COR-L47 (cell line): Measurements from ENCODE around the gene DCAF12.
"Not testable (repeated sequence)": the region's sequence is repeated elsewhere in the genome, so short reads cannot be mapped to it uniquely, and the experiment has no call there.

Experiments
- DNase-seq: peaks from one replicate; lab custom pipeline; 2025; lab: John Stamatoyannopoulos, UW

The DCAF12 gene

DNA sequence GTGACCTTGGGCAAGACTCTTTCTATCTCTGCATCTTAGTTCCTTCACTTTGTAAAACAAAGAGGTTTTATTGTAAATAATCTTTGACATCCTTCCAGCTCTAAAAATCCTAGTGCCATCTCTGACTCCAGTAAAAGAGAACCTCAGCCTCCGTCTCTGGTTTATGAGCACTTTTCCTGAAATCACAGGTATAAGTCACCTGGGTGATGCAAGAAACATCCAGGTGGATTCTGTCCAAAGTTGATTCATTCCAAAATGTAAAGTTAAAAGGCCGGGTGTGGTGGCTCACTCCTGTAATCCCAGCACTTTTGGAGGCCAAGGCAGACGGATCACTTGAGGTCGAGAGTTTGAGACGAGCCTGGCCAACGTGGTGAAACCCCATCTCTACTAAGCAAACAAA is 56.7 kb downstream of the DCAF12 start:
- no peak for DNase-seq

DNA sequence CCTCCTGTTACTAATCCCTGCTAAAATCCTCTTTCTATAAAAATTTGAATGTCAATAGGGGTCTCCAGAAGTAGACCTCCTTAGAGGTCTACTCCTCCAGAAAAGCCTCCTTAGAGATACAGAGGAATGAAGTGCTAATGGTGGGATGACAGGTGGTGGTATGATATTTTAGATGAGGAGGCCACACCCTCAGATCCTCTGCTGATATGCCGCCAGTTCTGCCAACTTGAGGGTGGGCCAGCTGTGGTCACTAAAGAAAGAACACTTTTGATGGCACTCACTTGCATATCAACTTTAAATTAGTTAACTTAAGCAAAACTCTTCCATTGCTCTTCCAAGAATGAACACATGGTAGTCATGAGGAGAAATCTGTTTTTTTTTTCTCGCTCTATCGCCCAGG is 61.0 kb downstream of the DCAF12 start:
- DNase-seq = no peak

DNA sequence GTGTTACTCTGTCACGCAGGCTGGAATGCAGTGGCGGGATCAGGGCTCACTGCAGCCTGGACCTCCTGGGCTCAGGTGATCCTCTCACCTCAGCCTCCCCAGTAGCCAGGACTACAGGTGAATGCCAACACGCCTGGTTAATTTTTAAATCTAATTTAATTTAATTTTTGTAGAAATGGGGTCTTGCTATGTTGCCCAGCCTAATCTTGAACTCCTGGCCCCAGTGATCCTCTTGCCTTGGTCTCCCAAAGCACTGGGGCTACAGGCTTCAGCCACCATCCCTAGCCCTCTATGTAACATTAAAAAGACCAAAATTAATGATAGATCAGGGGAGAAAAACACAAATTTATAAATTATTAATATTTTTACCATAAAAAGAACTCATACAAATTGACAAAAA is 66.5 kb downstream of the DCAF12 start:
- DNase-seq = no peak

DNA sequence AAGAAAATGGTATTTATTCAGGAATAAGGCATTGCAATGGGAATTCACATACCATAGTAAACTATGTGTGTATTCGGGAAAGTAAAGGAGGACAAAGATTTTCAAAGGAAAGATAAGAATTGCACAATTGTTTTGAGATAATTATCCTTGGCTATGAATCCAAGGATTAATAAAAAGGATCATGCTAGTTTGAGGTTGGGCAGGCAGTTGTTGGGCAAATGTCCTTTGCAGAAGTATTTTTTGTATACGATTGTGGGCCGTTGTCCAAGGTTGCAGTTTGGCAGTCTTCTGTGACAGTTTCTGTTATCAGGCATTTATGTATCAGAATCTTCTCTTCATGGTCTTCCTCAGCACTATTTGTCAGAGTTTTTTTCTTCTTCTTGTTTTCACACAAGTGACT is 67.2 kb downstream of the DCAF12 start:
- DNase-seq = no peak

DNA sequence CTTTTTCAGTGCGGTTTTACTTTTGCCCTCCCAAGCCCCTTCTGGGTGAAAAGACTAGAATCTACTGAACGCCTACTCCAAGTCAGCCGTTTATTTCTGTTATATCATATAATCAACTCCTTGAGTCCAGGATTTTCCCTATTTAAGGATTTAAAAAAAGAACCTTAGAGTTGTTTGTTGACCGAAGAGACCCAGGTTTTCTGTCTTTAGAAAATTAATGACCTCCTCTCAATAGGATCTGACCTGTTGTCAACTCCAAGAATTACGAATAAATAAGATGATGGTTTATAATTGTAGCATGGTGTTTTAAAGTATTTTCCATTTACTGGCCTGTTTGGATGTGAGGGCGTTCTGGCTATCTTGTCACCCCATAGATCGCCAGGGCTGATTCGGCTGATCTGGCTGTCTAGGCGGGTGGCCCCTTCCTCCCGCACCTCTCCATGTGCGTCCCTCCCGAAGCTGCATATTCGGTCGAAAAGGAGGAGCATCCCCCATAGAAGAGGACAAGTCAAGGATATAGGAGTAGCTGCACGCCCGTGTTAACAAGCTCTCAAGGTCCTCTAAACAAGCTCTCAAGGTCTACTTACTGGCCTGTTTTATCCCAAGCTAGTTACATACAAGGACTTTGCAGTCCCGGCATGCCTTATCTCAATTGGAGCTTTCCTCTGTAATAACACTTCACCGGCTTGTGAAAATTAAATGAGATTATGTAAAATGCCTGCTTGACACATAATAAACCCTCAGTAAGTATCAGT is 76.7 kb downstream of the DCAF12 start:
- no peak for DNase-seq

DNA sequence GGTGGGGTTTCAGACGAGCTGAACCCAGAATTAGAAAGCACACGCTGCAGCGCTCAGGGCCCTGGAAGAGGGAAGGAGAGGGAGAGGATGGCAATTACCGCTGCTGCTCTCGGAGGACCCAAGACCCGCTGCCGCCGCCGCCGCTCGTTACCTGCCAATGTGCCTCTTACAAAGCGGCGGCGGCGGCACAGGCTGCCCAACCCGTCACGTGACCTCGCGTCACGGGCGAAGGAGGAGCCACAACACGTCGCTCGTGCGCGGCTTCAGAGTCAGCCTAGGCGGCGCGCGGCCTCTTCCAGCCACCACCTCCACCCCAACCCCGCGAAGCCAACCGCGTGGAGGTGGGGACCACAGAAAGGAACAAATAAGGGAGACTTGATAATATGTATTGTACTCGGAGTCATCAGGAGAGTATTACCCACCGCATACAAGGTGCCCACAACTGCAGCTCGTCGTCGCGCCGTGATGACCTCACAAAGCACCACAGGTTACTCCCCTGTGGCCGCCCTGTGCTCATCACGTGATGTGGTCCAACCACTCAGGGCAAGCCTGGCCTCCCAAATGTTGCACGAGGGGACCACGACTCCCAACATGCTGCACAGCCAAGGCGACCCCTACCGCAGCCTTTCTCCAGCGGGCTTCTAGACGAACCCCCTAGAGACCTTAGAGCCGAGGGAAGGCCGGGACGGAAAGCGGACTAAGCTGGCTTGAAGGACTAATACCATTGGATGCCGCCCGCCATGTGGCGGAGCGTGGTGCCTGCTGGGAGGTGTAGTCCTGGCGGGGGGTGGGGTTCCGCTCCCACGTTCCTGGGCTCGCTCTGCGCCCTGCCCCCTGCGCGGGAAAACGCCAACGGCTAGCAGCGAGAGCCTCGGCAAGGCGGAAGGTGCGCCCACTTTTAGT is 77.5 kb downstream of the DCAF12 start, which contains the start of gene UBAP2:
Gene UBAP2 (minus strand): TSS at position 161 of the 903 bp plus-strand sequence. CDS start 31,739 bp downstream, outside the sequence.
- peak; percentile 97 for DNase-seq

DNA sequence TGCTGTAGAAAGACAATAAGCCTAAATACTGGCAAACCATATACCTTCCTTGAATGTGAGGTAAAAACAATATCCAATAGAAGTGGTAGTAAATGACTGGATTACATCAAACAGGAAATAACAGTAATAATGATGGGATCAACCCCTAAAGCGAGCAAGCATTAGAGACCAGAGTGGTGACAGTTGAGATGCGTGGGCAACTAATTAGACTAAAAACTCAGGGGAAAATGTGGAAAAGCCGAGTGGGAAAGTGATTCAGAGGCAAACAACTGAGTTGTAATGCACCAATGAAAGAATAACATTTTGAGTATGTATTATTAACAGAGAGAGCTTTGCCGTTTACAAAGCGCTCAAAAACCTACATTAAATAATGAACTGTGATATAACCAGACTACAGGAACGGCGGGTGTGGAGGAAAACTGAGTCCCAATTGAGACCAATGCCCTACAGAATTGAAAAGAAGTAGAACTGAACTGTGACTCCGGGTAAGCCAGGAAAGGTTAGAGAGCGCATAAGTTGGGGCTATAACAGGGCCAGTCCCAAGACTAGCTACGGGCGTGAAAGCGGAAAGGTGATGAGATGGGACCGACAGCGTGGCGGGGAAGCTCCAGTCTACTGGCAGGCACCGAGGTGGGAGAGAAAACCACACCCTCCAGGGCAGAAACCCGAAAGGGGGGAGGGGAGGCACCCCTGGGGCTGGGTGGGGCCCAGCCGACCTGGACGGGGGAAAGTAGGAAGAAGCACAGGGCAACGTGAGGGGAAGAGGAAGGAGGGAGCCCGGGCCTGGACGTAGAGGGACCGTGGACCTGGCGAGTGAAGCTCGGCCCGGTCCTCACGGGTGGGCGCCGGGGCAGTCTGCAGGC is 78.4 kb downstream of the DCAF12 start:
- DNase-seq = peak; percentile 29

DNA sequence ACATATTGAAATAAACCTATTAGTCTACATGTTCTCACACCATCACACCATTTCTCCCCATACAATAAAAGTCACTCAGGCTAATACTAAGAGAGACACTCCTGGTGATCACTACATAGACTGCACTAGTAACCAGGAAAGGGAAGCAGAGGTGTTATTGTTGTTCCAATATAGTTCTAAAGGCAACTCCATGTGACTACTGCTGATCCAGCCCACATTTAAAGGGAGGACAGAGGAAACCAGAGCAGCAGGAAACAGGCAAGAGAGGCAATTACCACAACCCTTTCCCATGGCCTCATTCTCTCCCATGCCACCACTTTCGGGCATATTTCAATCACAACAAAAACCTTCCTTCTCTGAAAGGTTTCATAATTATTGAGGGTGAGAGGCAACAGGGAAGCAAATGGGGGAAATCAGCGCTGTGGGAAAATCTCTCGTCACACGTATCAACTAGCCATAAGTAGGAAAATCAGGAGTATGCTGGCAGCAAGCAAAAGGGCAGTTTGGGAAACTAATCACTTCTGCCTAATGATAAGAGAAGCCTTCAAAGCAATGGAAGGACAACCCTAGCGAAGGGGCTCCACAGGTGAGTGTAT is 79.6 kb downstream of the DCAF12 start:
- peak; percentile 2 for DNase-seq

DNA sequence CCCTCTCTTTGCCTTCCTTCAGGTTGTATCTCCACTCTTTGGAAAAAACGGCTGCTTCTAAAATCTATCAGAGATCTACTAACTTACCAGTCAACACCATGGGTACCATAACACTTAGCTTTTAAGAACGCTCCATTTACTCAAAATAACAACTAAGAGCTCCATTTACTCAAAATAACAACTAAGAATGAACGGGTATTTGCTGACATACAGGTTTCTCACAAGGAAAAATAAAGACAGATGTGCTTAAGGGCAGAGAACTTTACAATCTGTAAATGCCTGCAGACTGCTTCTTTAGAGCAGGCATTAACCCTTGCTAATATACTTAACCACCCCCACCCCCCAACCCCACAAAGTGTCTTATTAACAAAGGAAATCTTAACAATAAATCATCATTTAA is 80.6 kb downstream of the DCAF12 start:
- no peak for DNase-seq

DNA sequence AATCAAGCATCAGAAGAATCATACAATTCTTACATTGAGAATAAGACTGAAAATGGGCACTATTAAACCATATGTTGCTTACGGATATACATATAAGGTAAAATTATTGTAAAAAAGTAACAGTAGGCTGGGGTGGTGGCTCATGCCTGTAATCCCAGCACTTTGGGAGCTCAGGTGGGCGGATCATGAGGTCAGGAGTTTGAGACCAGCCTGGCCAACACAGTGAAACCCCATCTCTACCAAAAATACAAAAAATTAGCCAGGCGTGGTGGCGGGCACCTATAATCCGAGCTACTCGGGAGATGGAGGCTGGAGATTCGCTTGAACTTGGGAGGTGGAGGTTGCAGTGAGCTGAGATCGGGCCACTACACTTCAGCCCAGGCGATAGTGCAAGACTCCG is 84.4 kb downstream of the DCAF12 start:
- not testable (repeated sequence) for DNase-seq

DNA sequence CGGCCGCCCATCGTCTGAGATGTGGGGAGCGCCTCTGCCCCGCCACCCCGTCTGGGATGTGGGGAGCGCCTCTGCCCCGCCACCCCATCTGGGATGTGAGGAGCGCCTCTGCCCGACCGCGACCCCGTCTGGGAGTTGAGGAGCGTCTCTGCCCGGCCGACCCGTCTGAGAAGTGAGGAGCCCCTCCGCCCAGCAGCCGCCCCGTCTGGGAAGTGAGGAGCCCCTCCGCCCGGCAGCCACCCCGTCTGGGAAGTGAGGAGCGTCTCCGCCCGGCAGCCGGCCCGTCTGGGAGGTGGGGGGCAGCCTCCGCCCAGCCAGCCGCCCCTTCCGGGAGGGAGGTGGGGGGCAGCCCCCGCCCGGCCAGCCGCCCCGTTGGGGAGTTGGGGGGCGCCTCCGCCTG is 87.6 kb downstream of the DCAF12 start:
- DNase-seq = not testable (repeated sequence)

DNA sequence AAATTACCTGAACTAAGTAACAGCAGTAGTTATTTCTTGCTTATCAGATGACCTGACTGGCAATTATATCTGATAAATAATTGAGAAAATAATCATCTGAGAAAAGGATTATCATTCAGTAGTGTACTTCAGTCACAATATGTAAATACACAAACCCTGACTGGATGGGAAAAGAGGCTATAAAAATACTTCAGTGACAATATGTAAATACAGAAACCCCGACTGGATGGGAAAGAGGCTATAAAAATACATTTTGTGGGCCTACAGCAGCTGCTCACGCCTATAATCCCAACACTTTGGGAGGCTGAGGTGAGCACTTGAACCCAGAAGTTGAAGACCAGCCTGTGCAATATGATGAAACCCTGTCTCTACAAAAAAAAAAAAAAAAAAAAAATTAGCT is 88.9 kb downstream of the DCAF12 start:
- no peak for DNase-seq

DNA sequence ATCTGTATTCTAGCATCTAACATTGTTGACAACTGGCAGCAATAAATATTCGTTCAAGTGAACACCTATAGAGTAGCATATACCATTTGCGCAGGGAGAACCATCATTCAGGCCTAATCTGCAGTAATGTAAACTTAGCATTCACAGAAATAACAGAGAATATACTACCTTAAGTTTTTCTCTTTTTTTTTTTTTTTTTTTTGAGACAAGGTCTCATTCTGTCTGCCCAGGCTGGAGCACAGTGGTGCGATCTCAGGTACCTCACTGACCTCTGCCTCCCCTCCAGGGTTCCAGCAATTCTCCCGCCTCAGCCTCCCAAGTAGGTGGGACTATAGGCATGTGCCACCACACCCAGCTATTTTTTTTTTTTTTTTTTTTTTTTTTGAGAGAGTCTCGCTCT is 89.9 kb downstream of the DCAF12 start:
- DNase-seq = no peak
